ENCODE results near the gene NAXD.

Gene NAXD

DNA sequence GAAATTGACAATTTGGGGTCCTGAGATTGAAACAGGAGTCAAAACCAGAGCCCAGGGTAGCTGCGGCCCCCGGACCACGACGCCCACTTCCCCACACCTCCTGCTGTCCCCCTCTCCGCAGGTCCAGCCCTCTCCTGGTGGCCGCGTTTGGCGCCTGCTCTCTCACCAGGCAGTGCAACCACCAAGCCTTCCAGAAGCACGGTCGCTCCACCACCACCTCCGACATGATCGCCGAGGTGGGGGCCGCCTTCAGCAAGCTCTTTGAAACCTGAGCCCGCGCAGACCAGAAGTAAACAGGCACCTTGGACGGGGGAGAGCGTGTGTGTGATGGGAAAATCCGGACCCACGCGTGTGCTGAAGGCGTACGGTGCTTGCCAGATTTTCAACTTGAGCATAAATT, 22.9 kb downstream of the NAXD start:
- DNase-seq (ENCODE audit: low read depth in 1 of 2, low spot score in 1 of 2): no peak
- Histone ChIP-seq H3K27me3 (ENCODE audit: insufficient read depth, poor library complexity, severe bottlenecking) (no peaks in the 10 kb centered on the region), H3K27ac (replicated peaks) (no peak overlapping the region), H3K4me3 (replicated peaks; ENCODE audit: insufficient read depth, low read length) (no peak overlapping the region)
- TF ChIP-seq SPI1 (IDR thresholded peaks at IDR 0.05; ENCODE audit: borderline replicate concordance, low read depth): no peak
- TF ChIP-seq GABPA (IDR thresholded peaks at IDR 0.05; ENCODE audit: low read depth): no peak

DNA sequence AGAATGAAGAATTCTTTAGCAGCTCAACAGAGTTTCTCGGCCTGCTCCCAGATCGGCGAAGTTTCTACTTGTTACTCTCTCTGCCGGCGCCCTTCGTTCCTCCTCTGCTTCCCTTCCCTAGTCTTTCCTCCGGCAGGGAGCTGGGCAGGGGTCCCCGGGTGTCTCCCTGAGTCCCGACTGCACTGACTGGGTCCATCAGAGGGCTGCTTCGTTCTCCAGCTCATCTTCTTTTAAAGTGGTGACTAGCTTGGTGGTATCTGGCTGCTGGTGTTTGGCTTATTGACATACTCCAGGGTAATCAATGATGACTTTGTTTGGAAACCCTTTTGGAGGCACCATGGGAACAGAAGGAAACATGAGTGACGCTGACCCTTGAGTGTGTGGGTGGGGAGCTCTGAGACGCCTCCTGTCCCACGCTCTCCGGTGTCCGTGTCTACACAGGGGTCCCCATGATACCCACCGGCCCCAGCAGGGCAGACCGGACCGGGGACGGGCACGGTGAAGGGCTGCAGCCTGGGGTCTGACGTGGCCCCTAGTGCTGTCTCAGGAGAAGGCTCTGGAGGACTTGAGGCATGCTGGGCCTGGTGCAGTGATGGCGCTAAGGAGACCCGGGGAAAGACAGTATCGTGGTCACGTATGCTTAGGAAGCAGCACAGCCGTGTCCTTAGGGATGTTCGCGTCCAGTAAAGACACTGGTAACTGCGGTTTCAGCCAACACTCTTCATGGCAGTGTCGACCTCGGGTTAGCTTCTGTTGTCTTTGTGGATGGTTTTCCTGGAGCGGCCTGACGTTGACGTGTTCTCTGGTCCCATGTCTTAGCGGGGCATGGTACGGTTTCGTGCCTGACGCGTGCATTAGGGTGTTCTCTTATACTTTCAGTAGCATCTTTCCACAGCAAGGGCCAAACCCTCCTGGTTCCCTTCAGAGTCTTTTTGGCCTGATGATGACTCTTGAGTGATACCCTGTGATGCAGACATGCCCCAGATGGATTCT, 23.8 kb downstream of the NAXD start:
- no peak for DNase-seq (ENCODE audit: low read depth in 1 of 2, low spot score in 1 of 2)
- Histone ChIP-seq H3K27me3 (ENCODE audit: insufficient read depth, poor library complexity, severe bottlenecking) (no peaks in the 10 kb centered on the region), H3K27ac (replicated peaks) (no peak overlapping the region), H3K4me3 (replicated peaks; ENCODE audit: insufficient read depth, low read length) (no peak overlapping the region)
- TF ChIP-seq POLR2AphosphoS5 (IDR thresholded peaks at IDR 0.05; ENCODE audit: low read depth) (peak; percentile 41; the same call in 1 of the 2 replicates), GABPA (IDR thresholded peaks at IDR 0.05; ENCODE audit: low read depth) (no peak), SPI1 (IDR thresholded peaks at IDR 0.05; ENCODE audit: borderline replicate concordance, low read depth) (no peak)
- TF ChIP-seq, protein P1, sequence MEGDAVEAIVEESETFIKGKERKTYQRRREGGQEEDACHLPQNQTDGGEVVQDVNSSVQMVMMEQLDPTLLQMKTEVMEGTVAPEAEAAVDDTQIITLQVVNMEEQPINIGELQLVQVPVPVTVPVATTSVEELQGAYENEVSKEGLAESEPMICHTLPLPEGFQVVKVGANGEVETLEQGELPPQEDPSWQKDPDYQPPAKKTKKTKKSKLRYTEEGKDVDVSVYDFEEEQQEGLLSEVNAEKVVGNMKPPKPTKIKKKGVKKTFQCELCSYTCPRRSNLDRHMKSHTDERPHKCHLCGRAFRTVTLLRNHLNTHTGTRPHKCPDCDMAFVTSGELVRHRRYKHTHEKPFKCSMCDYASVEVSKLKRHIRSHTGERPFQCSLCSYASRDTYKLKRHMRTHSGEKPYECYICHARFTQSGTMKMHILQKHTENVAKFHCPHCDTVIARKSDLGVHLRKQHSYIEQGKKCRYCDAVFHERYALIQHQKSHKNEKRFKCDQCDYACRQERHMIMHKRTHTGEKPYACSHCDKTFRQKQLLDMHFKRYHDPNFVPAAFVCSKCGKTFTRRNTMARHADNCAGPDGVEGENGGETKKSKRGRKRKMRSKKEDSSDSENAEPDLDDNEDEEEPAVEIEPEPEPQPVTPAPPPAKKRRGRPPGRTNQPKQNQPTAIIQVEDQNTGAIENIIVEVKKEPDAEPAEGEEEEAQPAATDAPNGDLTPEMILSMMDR (IDR thresholded peaks at IDR 0.05; ENCODE audit: insufficient read depth, low read length): no peak
- TF ChIP-seq, protein P2, sequence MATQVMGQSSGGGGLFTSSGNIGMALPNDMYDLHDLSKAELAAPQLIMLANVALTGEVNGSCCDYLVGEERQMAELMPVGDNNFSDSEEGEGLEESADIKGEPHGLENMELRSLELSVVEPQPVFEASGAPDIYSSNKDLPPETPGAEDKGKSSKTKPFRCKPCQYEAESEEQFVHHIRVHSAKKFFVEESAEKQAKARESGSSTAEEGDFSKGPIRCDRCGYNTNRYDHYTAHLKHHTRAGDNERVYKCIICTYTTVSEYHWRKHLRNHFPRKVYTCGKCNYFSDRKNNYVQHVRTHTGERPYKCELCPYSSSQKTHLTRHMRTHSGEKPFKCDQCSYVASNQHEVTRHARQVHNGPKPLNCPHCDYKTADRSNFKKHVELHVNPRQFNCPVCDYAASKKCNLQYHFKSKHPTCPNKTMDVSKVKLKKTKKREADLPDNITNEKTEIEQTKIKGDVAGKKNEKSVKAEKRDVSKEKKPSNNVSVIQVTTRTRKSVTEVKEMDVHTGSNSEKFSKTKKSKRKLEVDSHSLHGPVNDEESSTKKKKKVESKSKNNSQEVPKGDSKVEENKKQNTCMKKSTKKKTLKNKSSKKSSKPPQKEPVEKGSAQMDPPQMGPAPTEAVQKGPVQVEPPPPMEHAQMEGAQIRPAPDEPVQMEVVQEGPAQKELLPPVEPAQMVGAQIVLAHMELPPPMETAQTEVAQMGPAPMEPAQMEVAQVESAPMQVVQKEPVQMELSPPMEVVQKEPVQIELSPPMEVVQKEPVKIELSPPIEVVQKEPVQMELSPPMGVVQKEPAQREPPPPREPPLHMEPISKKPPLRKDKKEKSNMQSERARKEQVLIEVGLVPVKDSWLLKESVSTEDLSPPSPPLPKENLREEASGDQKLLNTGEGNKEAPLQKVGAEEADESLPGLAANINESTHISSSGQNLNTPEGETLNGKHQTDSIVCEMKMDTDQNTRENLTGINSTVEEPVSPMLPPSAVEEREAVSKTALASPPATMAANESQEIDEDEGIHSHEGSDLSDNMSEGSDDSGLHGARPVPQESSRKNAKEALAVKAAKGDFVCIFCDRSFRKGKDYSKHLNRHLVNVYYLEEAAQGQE (IDR thresholded peaks at IDR 0.05; ENCODE audit: insufficient replicate concordance, low read depth): no peak

DNA sequence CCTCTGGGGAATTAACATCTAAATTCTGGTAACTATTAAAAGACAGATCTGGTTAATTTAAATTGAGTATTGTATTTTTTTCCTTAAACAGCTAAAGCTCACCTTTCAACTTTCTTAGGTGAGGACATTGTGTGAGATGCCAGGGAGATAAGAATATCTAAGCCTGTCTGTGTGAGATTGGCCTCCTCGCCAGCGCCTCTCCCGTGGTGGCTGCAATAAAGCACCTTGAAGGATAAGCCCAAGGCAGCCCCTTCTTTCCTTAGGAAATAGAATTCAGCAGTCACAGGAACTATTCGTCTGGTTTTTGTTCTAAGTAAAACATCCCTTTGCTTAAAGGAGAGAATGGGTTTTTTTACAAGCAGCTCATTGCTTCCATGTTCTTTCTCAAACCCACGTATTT, 24.6 kb downstream of the NAXD start:
- H3K27me3 ChIP-seq (ENCODE audit: insufficient read depth, poor library complexity, severe bottlenecking): no peaks in the 10 kb centered on the region
- DNase-seq (ENCODE audit: low read depth in 1 of 2, low spot score in 1 of 2): no peak
- H3K4me3 ChIP-seq (replicated peaks; ENCODE audit: insufficient read depth, low read length): no peak overlapping the region
- TF ChIP-seq, protein P1 (IDR thresholded peaks at IDR 0.05; ENCODE audit: insufficient read depth, low read length): no peak
- TF ChIP-seq POLR2AphosphoS5 (IDR thresholded peaks at IDR 0.05; ENCODE audit: low read depth) (no peak), SPI1 (IDR thresholded peaks at IDR 0.05; ENCODE audit: borderline replicate concordance, low read depth) (no peak), GABPA (IDR thresholded peaks at IDR 0.05; ENCODE audit: low read depth) (no peak)
- TF ChIP-seq, protein P2 (IDR thresholded peaks at IDR 0.05; ENCODE audit: insufficient replicate concordance, low read depth): no peak
- H3K27ac ChIP-seq (replicated peaks): no peak overlapping the region

DNA sequence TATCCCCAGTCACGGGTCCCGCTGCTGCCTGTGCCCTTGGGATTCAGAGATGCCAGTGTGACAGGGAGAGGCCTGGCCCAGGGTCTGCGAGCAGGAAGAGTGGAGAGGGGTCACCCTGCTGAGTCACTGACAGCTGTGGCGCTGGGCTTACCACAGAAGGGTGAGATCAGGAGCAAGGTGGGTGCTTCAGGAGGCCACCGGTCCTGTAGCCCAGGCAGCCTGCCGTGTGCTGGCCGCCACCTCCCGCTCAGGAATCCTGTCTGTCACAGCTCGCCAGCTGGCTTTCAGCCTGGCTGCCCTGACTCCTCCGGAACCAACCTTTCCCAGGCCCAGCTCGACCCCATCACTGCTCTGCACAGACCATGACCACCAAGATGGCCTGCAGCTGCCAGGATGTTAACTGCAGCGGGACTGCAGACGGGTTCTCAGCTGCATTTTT, 25.3 kb downstream of the NAXD start:
- no peak overlapping the region for H3K27ac ChIP-seq (replicated peaks)

More for the DNA sequence above, 25.3 kb downstream of the NAXD start:
- H3K4me3 ChIP-seq (replicated peaks; ENCODE audit: insufficient read depth, low read length): no peak overlapping the region
- DNase-seq (ENCODE audit: low read depth in 1 of 2, low spot score in 1 of 2): no peak
- no peaks in the 10 kb centered on the region for H3K27me3 ChIP-seq (ENCODE audit: insufficient read depth, poor library complexity, severe bottlenecking)
- TF ChIP-seq SPI1 (IDR thresholded peaks at IDR 0.05; ENCODE audit: borderline replicate concordance, low read depth) (no peak), POLR2AphosphoS5 (IDR thresholded peaks at IDR 0.05; ENCODE audit: low read depth) (no peak), GABPA (IDR thresholded peaks at IDR 0.05; ENCODE audit: low read depth) (no peak)
- TF ChIP-seq, protein P1 (IDR thresholded peaks at IDR 0.05; ENCODE audit: insufficient read depth, low read length): no peak
- TF ChIP-seq, protein P2 (IDR thresholded peaks at IDR 0.05; ENCODE audit: insufficient replicate concordance, low read depth): no peak
